Upper lobe of right lung (tissue), 1 donor: ENCODE measurements around the gene ASF1A. TPM values are rescaled to one million over a fixed set of nuclear protein-coding genes. Genes with fewer than 3 reads are reported as not detected.

Experiments
- ATAC-seq: fragments of 200-7000 bp; cut with Tn5 transposase; one replicate; pipeline ENCODE4 v1.9.1; 2020; ENCODE audit warnings: mild to moderate bottlenecking, moderate library complexity
- DNase-seq: peaks from one replicate; pipeline ENCODE4 v3.0.0-alpha.2; 2020
- H3K27ac ChIP-seq: fragments of 200-600 bp; one replicate; pipeline ENCODE4 v1.8.0; 2022
- H3K27me3 ChIP-seq: fragments of 200-600 bp; one replicate; pipeline ENCODE4 v1.8.0; 2022; ENCODE audit warnings: mild to moderate bottlenecking
- H3K36me3 ChIP-seq: fragments of 200-600 bp; one replicate; pipeline ENCODE4 v1.8.0; 2022
- H3K4me1 ChIP-seq: fragments of 200-600 bp; one replicate; pipeline ENCODE4 v1.8.0; 2022
- H3K4me3 ChIP-seq: fragments of 200-600 bp; one replicate; pipeline ENCODE4 v1.8.0; 2022; ENCODE audit warnings: mild to moderate bottlenecking
- H3K9me3 ChIP-seq: fragments of 200-600 bp; one replicate; pipeline ENCODE4 v1.8.0; 2022
- intact Hi-C: fragments of 100-400 bp; cut with DNase I; formaldehyde crosslinking; loops from one replicate; pipeline ENCODE4 v1.11.0; 2022
- total RNA-seq: library from RNA; stranded (reverse); fragmentation: NEBNext Ultra II Directional; extraction: Animal tissue kit (Norgen Biotek cat#: 25700); gene quantifications from one replicate; pipeline ENCODE4 v1.2.1, GENCODE V29; 2021
- TF ChIP-seq, protein P1 (sequence below): fragments of 200-600 bp; IDR thresholded peaks from one replicate; pipeline ENCODE4 v1.8.0; 2022; ENCODE audit warnings: antibody characterized with exemption
- donor health status: DM: no; HTN: yes; CAD: no; lungs with severe emphysema.

Gene ASF1A
- total RNA-seq, 1 donor from 2014 or later: 22.9 TPM

DNA sequence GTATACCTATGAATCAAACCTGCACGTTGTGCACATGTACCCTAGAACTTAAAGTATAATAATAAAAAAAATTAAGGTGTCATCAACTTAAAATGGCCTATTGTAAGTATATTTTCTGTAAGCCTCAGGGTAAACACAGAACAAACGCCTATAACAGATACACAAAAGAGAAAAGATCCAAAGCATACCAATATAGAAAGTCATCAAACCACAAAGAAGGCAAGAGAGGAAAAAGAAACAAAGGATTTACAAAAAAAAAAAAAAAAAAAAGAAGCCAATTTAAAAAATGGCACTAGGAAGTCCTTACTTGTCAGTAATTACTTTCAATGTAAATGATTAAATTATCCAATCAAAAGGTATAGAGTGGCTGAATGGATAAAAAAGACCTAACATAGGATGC lies 24.6 kb upstream of the ASF1A start:
- no peaks in the 10 kb centered on the region for H3K36me3 ChIP-seq
- ATAC-seq (no peak), DNase-seq (no peak)
- no peak overlapping the region for H3K4me3 ChIP-seq
- TF ChIP-seq, protein P1, sequence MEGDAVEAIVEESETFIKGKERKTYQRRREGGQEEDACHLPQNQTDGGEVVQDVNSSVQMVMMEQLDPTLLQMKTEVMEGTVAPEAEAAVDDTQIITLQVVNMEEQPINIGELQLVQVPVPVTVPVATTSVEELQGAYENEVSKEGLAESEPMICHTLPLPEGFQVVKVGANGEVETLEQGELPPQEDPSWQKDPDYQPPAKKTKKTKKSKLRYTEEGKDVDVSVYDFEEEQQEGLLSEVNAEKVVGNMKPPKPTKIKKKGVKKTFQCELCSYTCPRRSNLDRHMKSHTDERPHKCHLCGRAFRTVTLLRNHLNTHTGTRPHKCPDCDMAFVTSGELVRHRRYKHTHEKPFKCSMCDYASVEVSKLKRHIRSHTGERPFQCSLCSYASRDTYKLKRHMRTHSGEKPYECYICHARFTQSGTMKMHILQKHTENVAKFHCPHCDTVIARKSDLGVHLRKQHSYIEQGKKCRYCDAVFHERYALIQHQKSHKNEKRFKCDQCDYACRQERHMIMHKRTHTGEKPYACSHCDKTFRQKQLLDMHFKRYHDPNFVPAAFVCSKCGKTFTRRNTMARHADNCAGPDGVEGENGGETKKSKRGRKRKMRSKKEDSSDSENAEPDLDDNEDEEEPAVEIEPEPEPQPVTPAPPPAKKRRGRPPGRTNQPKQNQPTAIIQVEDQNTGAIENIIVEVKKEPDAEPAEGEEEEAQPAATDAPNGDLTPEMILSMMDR: no peak
- no peaks in the 10 kb centered on the region for H3K9me3 ChIP-seq
- H3K27me3 ChIP-seq: no peaks in the 10 kb centered on the region
- H3K4me1 ChIP-seq: peaks cover 14% of the 10 kb centered on the region
- intact Hi-C loops: no loop called here
- H3K27ac ChIP-seq: no peak overlapping the region

DNA sequence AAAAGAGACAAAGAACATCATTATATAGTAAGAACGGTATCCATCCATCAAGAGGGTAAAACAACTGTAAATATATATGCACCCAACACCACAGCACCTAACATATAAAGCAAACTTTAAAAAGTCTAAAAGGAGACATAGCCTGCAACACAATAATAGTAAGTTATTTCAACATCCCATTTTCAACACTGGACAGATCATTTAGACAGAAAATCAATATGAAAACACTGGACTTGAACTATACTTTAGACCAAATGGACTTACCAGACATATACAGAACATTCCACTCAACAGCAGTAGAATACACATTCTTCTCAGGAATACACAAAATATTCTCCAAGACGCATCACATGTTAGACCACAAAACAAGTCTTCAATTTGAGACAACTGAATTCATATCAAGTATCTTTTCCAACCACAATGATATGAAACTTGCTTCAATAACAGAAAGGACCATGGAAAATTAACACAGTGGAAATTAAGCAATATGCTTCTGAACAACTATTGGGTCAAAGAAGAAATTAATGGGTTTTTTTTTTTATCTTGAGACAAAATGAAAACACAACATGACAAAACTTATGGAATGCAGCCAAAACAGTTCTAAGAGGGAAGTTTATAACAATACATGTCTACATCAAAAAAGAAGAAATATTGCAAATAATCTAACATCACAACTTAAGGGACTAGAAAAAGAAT lies 23.9 kb upstream of the ASF1A start:
- H3K36me3 ChIP-seq: no peaks in the 10 kb centered on the region
- no peak overlapping the region for H3K27ac ChIP-seq
- intact Hi-C loops: no loop called here
- no peaks in the 10 kb centered on the region for H3K9me3 ChIP-seq
- H3K4me3 ChIP-seq: no peak overlapping the region
- no peak for DNase-seq
- TF ChIP-seq, protein P1: no peak
- no peak for ATAC-seq
- H3K27me3 ChIP-seq: no peaks in the 10 kb centered on the region
- H3K4me1 ChIP-seq: peaks cover 7% of the 10 kb centered on the region

DNA sequence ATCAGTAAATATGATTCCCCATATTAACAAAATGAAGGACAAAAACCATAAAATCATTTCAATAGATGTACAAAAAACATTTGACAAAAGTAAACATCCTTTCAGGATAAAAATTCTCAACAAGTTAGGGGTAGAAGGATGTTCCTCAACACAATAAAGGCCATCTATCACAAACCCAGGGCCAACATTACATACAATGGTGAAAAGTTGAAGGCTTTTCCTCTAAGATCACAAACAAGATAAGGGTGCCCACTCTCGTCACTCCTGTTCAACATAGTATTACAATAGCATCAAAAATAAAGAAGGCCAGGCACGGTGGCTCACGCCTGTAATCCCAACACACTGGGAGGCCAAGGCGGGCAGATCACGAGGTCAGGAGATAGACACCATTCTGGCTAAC lies 22.6 kb upstream of the ASF1A start:
- no peak overlapping the region for H3K27ac ChIP-seq
- no peak overlapping the region for H3K4me3 ChIP-seq
- peaks cover 4% of the 10 kb centered on the region for H3K4me1 ChIP-seq
- H3K9me3 ChIP-seq: no peaks in the 10 kb centered on the region
- intact Hi-C loops: no loop called here
- no peak for ATAC-seq
- H3K27me3 ChIP-seq: no peaks in the 10 kb centered on the region
- H3K36me3 ChIP-seq: no peaks in the 10 kb centered on the region
- TF ChIP-seq, protein P1: no peak
- DNase-seq: no peak

DNA sequence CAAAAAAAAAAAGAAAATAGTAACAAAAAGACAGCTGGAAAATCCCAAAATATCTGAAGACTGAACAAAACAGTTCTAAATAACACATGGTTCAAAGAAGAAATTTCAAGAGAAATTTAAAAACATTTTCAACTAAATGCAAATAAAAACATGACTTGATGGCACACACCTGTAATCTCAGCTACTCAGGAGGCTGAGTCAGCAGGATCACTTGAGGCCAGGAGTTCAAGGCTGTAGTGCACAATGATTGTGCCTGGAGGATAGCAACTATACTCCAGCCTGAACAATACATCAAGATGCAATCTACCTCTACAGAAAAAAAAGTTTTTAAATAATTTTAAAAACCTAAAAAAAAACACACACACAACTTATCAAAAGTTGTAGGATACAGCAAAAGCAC lies 21.6 kb upstream of the ASF1A start:
- no peak for DNase-seq
- Histone ChIP-seq H3K27ac (no peak overlapping the region), H3K4me3 (no peak overlapping the region), H3K27me3 (no peaks in the 10 kb centered on the region), H3K36me3 (no peaks in the 10 kb centered on the region), H3K4me1 (peaks cover 4% of the 10 kb centered on the region), H3K9me3 (no peaks in the 10 kb centered on the region)
- no peak for ATAC-seq
- TF ChIP-seq, protein P1: no peak
- intact Hi-C loops: no loop called here

DNA sequence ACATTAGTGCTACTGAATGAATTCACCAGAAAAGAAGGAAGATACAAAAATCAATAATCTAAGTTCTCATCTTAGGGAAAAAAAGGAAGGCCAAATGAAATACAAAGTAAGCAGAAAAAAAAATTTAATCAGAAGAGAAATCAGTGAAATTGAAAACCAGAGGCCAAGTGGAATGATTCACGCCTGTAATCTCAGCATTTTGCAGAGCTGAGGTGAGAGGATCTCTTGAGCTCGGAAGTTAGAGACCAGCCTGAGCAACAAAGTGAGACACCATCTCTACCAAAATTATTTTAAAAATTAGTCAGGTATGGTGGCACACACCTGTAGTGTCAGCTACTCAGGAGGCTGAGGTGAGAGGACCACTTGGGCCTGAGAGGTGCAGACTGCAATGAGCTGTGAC lies 21.2 kb upstream of the ASF1A start:
- DNase-seq: no peak
- ATAC-seq: no peak
- no peaks in the 10 kb centered on the region for H3K36me3 ChIP-seq
- H3K4me3 ChIP-seq: no peak overlapping the region
- no peak overlapping the region for H3K27ac ChIP-seq
- H3K9me3 ChIP-seq: no peaks in the 10 kb centered on the region
- TF ChIP-seq, protein P1: no peak
- intact Hi-C loops: no loop called here
- H3K4me1 ChIP-seq: peaks cover 4% of the 10 kb centered on the region
- no peaks in the 10 kb centered on the region for H3K27me3 ChIP-seq

DNA sequence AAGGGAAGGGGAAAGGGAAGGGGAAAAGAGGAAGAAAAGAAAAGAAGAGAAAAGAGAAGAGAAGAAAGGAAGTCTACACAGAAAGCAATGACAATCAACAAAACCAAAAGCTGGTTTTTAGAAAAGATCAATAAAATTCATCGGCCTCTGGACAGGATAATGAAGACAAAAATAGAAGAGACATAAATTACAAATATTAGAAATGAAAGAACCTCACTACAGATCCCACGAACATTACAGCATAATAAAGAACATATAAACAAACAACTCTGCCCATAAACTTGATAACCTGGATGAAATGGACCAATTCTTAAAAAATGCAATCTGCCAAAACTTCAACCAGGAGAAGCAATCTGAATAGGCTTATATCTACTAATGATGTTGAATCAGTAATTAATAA lies 20.7 kb upstream of the ASF1A start:
- Histone ChIP-seq H3K27me3 (no peaks in the 10 kb centered on the region), H3K36me3 (no peaks in the 10 kb centered on the region), H3K4me1 (peaks cover 4% of the 10 kb centered on the region), H3K4me3 (no peak overlapping the region), H3K9me3 (no peaks in the 10 kb centered on the region), H3K27ac (no peak overlapping the region)
- DNase-seq: no peak
- ATAC-seq: no peak
- intact Hi-C loops: no loop called here
- TF ChIP-seq, protein P1: no peak
